Activated CD4-positive, alpha-beta T cell treated with anti-CD3 and anti-CD28 coated beads, Interleukin-2, amount 10 ng/mL, durations not matched to agents 7 days and 5 days (primary cell): Measurements from ENCODE around the gene LARGE1. TPM values are rescaled to one million over a fixed set of nuclear protein-coding genes. Genes with fewer than 3 reads are reported as not detected.
"Not testable (repeated sequence)": the region's sequence is repeated elsewhere in the genome, so short reads cannot be mapped to it uniquely, and the experiment has no call there.

ENCODE experiments used
- CTCF ChIA-PET: fragments of 350-600 bp; sonication (Branson Sonifier 250); formaldehyde crosslinking; loops from one replicate; lab custom pipeline; 2021; ENCODE audit warnings: antibody characterized with exemption; lab: Charles Lee
- POLR2A ChIA-PET: fragments of 350-600 bp; sonication (Branson Sonifier 250); formaldehyde crosslinking; loops from one replicate; lab custom pipeline; 2021; ENCODE audit warnings: antibody characterized with exemption; lab: Charles Lee
- DNase-seq: peaks from one replicate; pipeline ENCODE4 v3.0.0-alpha.2; 2020
- H3K27ac Mint-ChIP-seq: one replicate; pipeline ENCODE4 v1.8.0; 2021; ENCODE audit warnings: mild to moderate bottlenecking, moderate library complexity, mixed read lengths
- H3K27me3 Mint-ChIP-seq: one replicate; pipeline ENCODE4 v1.8.0; 2021; ENCODE audit warnings: mixed read lengths
- H3K36me3 Mint-ChIP-seq: one replicate; pipeline ENCODE4 v1.8.0; 2021; ENCODE audit warnings: low read depth, mixed read lengths
- H3K4me1 Mint-ChIP-seq: one replicate; pipeline ENCODE4 v1.8.0; 2021; ENCODE audit warnings: mixed read lengths
- H3K4me3 Mint-ChIP-seq: one replicate; pipeline ENCODE4 v1.8.0; 2021; ENCODE audit warnings: mild to moderate bottlenecking, moderate library complexity, mixed read lengths
- H3K9me3 Mint-ChIP-seq: one replicate; pipeline ENCODE4 v1.8.0; 2021; ENCODE audit warnings: mixed read lengths
- total RNA-seq, 2 experiments: library from RNA; stranded (reverse); gene quantifications; one replicate each; pipeline ENCODE4 v1.2.3, GENCODE V29; 2021

LARGE1 gene
- total RNA-seq, 2 experiments from 2014 or later, result 0.21 to 0.40 TPM

DNA sequence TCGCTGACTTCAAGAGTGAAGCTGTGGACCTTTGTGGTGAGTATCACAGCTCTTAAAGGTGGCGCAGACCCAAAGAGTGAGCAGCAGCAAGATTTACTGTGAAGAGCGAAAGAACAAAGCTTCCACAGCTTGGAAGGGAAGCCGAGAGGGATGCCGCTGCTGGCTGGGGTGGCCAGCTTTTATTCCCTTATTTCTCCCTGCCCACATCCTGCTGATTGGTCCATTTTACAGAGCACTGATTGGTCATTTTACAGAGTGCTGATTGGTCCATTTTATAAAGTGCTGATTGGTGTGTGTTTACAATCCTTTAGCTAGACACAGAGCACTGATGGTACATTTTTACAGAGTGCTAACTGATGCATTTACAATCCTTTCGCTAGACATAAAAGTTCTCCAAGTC, 353.8 kb downstream of the LARGE1 start:
- H3K27me3 Mint-ChIP-seq, H3K27ac Mint-ChIP-seq, CTCF ChIA-PET, H3K4me3 Mint-ChIP-seq, POLR2A ChIA-PET, H3K9me3 Mint-ChIP-seq, DNase-seq, H3K36me3 Mint-ChIP-seq: not testable (repeated sequence)
- peaks cover 21% of the 10 kb centered on the region for H3K4me1 Mint-ChIP-seq

DNA sequence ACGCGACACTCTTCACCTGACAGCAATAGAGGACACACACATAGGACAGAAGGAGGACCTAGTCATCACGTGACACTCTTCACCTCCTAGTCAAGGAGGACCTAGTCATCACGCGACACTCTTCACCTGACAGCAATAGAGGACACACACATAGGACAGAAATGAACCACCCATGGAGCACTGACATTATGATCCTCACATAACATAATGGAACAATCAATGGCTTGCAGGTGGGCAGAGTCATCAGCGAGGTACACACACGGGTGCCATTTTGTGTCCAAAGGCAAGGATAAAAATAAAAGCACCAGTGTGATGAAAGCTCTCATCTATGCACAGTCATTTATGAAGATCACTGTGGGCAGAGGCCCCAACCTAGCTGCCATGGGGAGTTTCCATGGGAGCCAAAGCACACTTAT, 354.7 kb downstream of the LARGE1 start:
- Mint-ChIP-seq H3K27ac (no peak overlapping the region), H3K27me3 (no peaks in the 10 kb centered on the region), H3K9me3 (peaks cover 5% of the 10 kb centered on the region), H3K4me3 (no peak overlapping the region), H3K4me1 (peaks cover 21% of the 10 kb centered on the region), H3K36me3 (no peaks in the 10 kb centered on the region)
- no peak for DNase-seq
- ChIA-PET POLR2A (no interaction called here), CTCF (no interaction called here)

DNA sequence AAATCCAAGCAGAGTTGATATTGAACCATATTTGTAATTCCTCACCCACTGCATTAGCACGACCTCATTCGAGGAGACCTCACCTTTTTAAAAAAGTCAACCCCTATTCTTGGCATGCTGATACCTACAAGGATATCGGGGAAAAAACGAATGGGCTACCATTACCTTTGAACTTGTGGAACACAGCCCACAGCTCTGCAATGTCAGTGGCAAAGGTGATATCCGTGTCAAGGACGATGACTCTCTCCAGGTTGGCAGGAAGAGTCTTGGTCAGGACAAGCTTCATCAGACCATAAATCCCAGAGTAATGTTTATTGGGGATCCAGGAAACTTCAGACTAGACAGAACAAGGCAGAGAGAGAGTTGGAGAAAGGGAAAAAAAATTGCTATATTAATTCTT, 355.6 kb downstream of the LARGE1 start:
- ChIA-PET POLR2A (no interaction called here), CTCF (no interaction called here)
- DNase-seq, result no peak
- no peaks in the 10 kb centered on the region for H3K27me3 Mint-ChIP-seq
- peaks cover 21% of the 10 kb centered on the region for H3K4me1 Mint-ChIP-seq
- H3K9me3 Mint-ChIP-seq, result peaks cover 5% of the 10 kb centered on the region
- H3K4me3 Mint-ChIP-seq, result no peak overlapping the region
- H3K27ac Mint-ChIP-seq, result no peak overlapping the region
- H3K36me3 Mint-ChIP-seq, result no peaks in the 10 kb centered on the region

- no peak for DNase-seq
- H3K27me3 Mint-ChIP-seq, result no peaks in the 10 kb centered on the region
- H3K4me1 Mint-ChIP-seq, result peaks cover 10% of the 10 kb centered on the region
- H3K4me3 Mint-ChIP-seq, result no peak overlapping the region
- ChIA-PET POLR2A (no interaction called here), CTCF (no interaction called here)
- no peaks in the 10 kb centered on the region for H3K36me3 Mint-ChIP-seq
- H3K9me3 Mint-ChIP-seq, result peaks cover 5% of the 10 kb centered on the region
- H3K27ac Mint-ChIP-seq, result no peak overlapping the region
Observed at GRCh38 chr22:33563220-33563964, 356.9 kb downstream of the LARGE1 start.

GRCh38 chr22:33562501-33562900, 357.8 kb downstream of the LARGE1 start:
- Mint-ChIP-seq H3K27me3 (no peaks in the 10 kb centered on the region), H3K36me3 (no peaks in the 10 kb centered on the region), H3K4me3 (no peak overlapping the region), H3K9me3 (peaks cover 9% of the 10 kb centered on the region), H3K4me1 (peaks cover 1% of the 10 kb centered on the region), H3K27ac (no peak overlapping the region)
- ChIA-PET CTCF (no interaction called here), POLR2A (no interaction called here)
- DNase-seq, result no peak

GRCh38 chr22:33561149-33561807, 359.0 kb downstream of the LARGE1 start:
- ChIA-PET POLR2A (no interaction called here), CTCF (no interaction called here)
- Mint-ChIP-seq H3K36me3 (no peaks in the 10 kb centered on the region), H3K4me3 (no peak overlapping the region), H3K27ac (no peak overlapping the region), H3K27me3 (no peaks in the 10 kb centered on the region), H3K9me3 (peaks cover 10% of the 10 kb centered on the region), H3K4me1 (no peaks in the 10 kb centered on the region)
- no peak for DNase-seq

GRCh38 chr22:33557836-33558235, 362.4 kb downstream of the LARGE1 start:
- Mint-ChIP-seq H3K27me3 (no peaks in the 10 kb centered on the region), H3K36me3 (no peaks in the 10 kb centered on the region), H3K4me3 (no peak overlapping the region), H3K9me3 (peaks cover 14% of the 10 kb centered on the region), H3K4me1 (peaks cover 7% of the 10 kb centered on the region), H3K27ac (no peak overlapping the region)
- no peak for DNase-seq
- ChIA-PET CTCF (no interaction called here), POLR2A (no interaction called here)

- ChIA-PET POLR2A (no interaction called here), CTCF (no interaction called here)
- Mint-ChIP-seq H3K27me3 (no peaks in the 10 kb centered on the region), H3K9me3 (peaks cover 9% of the 10 kb centered on the region), H3K4me1 (peaks cover 7% of the 10 kb centered on the region), H3K4me3 (no peak overlapping the region), H3K27ac (no peak overlapping the region), H3K36me3 (no peaks in the 10 kb centered on the region)
- DNase-seq, result no peak
Observed at GRCh38 chr22:33555814-33556522, 364.3 kb downstream of the LARGE1 start.

DNA sequence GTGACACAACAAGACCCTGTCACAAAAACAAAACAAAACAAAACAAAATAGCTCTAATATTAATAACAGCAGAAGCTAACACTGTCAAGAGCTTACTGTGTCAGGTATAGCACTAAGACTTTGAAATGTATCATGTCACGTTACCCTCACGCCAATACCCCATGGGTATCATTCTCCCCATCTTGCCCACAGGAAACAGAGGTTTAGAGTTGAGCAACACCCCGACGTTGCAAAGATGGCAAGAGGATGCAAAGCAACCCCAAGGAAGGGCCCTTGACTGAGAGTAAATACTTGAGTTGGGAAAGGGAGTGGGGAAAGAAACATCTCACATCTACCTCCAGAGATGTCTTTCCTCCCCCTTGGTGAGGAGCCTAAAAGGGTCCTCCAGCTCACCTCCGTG, 366.8 kb downstream of the LARGE1 start:
- H3K36me3 Mint-ChIP-seq, result no peaks in the 10 kb centered on the region
- CTCF ChIA-PET, result no interaction called here
- H3K4me3 Mint-ChIP-seq, result no peak overlapping the region
- H3K9me3 Mint-ChIP-seq, result peaks cover 9% of the 10 kb centered on the region
- H3K27ac Mint-ChIP-seq, result no peak overlapping the region
- POLR2A ChIA-PET, result interaction anchor here (0.7 kb wide), 1 partner anchor 35 kb away, joined by 8 read pairs; no protein-coding TSS in a partner anchor
- no peaks in the 10 kb centered on the region for H3K27me3 Mint-ChIP-seq
- no peak for DNase-seq
- peaks cover 7% of the 10 kb centered on the region for H3K4me1 Mint-ChIP-seq

DNA sequence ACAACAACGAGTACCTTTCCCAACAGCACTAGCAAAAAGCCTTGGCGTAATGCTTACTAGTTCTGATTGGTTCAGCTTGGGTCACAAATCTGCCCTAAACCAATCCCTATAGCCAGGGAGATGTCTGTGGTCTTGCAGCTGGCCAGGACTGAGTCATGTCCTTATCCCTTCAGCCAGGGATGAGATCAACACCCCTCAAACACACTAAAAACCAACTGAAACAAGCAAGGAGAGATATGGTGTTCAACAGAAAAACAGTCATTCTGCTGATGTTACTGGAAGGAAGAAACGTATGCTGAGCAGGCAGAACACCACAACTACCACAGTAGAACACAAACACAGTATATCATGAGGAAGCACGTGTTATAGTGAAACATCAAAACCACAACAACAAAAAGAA, 375.6 kb downstream of the LARGE1 start:
- ChIA-PET POLR2A (no interaction called here), CTCF (no interaction called here)
- DNase-seq, result no peak
- Mint-ChIP-seq H3K4me1 (peaks cover 3% of the 10 kb centered on the region), H3K27me3 (no peaks in the 10 kb centered on the region), H3K9me3 (peaks cover 3% of the 10 kb centered on the region), H3K27ac (no peak overlapping the region), H3K36me3 (no peaks in the 10 kb centered on the region), H3K4me3 (no peak overlapping the region)

DNA sequence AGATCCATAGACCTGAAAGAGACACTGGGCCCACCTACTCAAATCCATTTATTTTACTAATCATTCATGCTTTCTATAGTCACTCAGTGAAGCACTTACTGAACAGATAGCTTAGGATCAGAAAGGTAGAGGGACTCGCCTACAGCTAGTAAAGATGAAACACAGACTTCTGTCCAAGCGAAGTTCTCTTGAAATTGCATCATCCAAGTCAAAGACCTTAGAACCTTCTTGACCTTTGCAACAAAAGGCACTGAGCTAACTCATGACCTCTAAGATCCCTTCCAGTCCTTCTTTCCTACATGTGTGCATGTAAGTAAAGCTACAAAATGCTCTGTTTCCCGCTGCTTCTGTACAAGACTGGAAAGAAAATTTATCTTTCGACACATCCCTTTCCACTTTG, 377.6 kb downstream of the LARGE1 start:
- Mint-ChIP-seq H3K27me3 (no peaks in the 10 kb centered on the region), H3K9me3 (peaks cover 3% of the 10 kb centered on the region), H3K36me3 (no peaks in the 10 kb centered on the region), H3K4me1 (peaks cover 3% of the 10 kb centered on the region), H3K27ac (no peak overlapping the region), H3K4me3 (no peak overlapping the region)
- no peak for DNase-seq
- CTCF ChIA-PET, result no interaction called here
- POLR2A ChIA-PET, result no interaction called here

DNA sequence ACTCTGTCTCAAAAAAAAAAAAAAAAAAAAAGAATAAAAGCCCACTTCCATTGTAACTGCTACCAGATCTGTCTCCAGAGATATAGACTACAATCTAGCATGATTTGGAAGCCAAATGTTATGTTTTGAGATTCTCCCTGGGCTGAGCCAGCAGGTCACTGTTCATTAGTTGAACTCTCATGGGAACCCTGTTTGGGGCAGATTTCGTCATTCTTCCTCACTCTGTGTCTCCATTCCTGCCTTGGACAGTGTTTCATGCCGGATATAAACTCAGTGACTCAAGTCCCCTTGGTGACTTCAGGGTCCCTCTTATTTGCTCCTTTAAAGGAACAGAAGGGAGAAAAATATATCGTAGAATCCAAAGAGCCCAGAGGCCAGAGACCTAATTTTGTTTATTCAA, 378.1 kb downstream of the LARGE1 start:
- peaks cover 3% of the 10 kb centered on the region for H3K4me1 Mint-ChIP-seq
- no peaks in the 10 kb centered on the region for H3K27me3 Mint-ChIP-seq
- H3K36me3 Mint-ChIP-seq, result no peaks in the 10 kb centered on the region
- ChIA-PET CTCF (no interaction called here), POLR2A (no interaction called here)
- peaks cover 5% of the 10 kb centered on the region for H3K9me3 Mint-ChIP-seq
- no peak overlapping the region for H3K27ac Mint-ChIP-seq
- no peak for DNase-seq
- no peak overlapping the region for H3K4me3 Mint-ChIP-seq
